RCC 7860 (cell line): ENCODE results near the gene CDH1.

Source experiments
- DNase-seq: peaks from one replicate; pipeline ENCODE4 v3.0.0-alpha.2; 2015; ENCODE audit warnings: low spot score
- FAIRE-seq: peaks from 2 replicates; lab custom pipeline; 2012; peaks lifted over from hg19 to GRCh38; lab: Jason Lieb, UNC

The CDH1 gene

GRCh38 chr16:68759062-68759461 lies 22.0 kb downstream of the CDH1 start:
- FAIRE-seq: no peak

DNA sequence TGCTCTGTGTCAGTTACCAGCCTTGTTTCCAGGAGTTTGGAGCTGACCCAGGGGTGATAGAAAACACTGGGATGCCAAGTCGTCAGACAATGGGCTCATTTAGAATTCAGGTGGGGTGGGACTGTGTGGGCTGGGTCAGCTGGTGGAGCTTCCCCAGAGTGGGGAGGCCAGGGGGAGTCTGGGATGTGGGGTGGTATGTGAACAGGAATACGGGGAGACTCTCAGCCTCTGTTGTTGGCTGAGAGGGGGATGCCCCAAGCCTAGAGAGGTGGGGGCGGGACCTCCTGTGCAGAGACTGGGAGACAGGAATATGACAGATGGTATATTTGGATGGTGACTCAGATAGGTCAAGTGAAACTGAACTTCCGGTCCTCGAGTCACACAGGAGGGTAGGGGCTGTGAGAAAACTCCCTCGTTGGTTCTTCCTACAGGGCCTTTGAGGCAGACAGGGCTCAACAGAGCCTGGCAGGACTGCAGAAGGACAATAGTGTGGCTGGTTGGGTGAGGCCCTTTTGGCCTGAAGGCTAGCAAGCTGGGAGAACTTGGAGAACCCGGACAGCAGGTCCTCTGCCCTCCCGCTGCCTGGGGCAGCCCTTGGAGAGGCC lies 23.7 kb downstream of the CDH1 start:
- DNase-seq (peak; percentile 66), FAIRE-seq (no peak)

More at GRCh38 chr16:68759062-68759461, 22.0 kb downstream of the CDH1 start:
- DNase-seq: no peak

GRCh38 chr16:68762996-68763756 lies 26.1 kb downstream of the CDH1 start:
- FAIRE-seq (no peak), DNase-seq (no peak)

- DNase-seq (no peak), FAIRE-seq (no peak)
Observed at GRCh38 chr16:68764862-68765261, 27.8 kb downstream of the CDH1 start.

DNA sequence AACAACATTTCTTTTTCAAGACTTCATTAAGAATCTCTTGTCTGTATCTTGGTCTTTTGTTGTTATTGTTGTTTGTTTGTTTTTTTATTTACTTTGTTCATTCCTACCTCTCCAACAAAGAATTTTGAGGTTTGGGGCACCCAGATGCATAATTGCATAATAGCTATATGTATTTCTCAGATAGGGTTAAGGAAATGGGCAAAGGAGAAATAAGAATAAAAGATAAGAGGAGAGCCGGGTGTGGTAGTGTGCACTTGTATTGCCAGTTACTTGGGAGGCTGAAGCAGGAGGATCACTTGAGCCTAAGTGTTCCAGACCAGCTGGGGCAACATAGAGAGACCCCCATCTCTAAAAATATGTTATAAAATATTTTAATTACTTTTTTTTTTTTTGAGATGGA lies 30.5 kb downstream of the CDH1 start:
- DNase-seq: no peak
- no peak for FAIRE-seq

GRCh38 chr16:68768175-68768574 lies 31.1 kb downstream of the CDH1 start:
- FAIRE-seq: no peak

GRCh38 chr16:68768771-68769170 lies 31.7 kb downstream of the CDH1 start:
- DNase-seq: no peak
- no peak for FAIRE-seq

More at GRCh38 chr16:68768175-68768574, 31.1 kb downstream of the CDH1 start:
- DNase-seq: no peak

DNA sequence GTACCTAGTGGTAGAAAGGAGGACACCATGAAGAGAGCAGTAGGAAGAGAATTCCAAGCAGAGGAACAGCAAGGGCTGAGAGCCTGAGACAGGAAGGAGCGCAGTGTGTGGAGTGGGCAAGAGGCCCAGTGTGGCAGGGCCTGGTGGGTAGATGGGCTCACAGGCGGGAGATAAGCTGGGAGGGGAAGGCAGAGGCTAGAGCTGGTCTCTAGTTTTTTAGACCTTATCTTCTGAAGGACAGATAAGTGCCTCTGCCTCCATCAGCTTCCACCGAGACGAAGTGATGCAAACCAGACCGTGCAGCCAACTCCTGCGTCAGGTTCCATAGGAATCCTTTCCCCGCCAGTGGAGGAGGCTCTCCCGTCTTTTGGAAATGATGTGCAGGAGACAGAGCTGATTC lies 33.6 kb downstream of the CDH1 start:
- no peak for DNase-seq
- FAIRE-seq: no peak

- FAIRE-seq: no peak
- no peak for DNase-seq
Observed at GRCh38 chr16:68772030-68772681, 35.1 kb downstream of the CDH1 start.

- FAIRE-seq: no peak
Observed at GRCh38 chr16:68772871-68773270, 35.8 kb downstream of the CDH1 start.

GRCh38 chr16:68774982-68775634 lies 38.0 kb downstream of the CDH1 start:
- DNase-seq: no peak
- FAIRE-seq: no peak

More at GRCh38 chr16:68772871-68773270, 35.8 kb downstream of the CDH1 start:
- no peak for DNase-seq

DNA sequence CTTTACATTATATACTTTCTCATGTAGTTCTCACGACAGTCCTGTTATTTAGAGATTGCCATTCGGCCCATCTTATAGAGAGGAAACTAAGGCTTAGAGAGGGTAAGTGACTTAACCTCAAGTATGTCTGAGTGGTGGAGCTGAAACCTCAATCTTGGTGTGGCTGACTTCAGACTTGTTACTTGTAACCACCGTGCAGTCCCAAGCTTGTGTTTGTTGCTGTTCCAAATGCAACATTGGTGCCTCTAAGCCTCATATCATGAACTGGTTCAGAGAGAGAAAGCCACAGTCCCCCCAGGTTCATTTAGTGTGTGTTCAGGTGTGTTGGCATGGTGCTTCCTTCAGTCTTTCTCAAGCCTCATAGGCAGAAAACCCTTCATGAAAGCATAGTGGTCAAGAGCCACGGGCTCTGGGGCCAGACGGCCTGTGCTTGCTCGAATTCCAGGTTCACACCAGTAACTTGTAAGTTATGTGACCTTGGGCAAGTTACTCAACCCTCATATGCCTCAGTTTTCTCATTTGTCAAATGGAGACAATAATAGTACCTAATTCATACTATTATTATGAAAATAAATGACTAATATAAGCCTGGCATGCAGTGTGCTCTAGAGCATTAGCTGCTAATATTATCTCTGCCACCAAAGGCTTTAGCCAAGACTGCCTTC lies 39.9 kb downstream of the CDH1 start:
- FAIRE-seq: no peak

GRCh38 chr16:68778551-68779231 lies 41.6 kb downstream of the CDH1 start:
- DNase-seq (no peak), FAIRE-seq (no peak)

More for the DNA sequence above, 39.9 kb downstream of the CDH1 start:
- DNase-seq: no peak

DNA sequence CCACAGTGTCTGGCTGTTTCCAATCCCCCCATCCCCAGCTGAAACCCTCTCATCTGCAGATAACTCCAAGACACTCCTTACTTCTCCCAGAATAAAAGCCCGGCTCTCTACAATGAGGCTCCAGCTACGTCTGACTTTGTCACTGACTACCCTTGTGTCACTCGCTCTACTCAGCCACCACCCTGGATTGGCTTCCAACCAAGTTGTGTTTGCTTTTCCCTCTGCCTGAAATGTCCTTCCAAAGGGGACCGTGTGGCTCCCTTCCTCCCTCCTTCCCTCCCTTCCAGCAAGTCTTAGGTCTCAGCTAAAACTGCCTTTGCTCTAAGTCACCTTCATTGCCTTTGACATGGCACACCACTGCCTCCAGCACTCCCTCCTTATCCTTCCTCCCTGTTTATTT lies 42.8 kb downstream of the CDH1 start:
- FAIRE-seq: no peak
- no peak for DNase-seq

DNA sequence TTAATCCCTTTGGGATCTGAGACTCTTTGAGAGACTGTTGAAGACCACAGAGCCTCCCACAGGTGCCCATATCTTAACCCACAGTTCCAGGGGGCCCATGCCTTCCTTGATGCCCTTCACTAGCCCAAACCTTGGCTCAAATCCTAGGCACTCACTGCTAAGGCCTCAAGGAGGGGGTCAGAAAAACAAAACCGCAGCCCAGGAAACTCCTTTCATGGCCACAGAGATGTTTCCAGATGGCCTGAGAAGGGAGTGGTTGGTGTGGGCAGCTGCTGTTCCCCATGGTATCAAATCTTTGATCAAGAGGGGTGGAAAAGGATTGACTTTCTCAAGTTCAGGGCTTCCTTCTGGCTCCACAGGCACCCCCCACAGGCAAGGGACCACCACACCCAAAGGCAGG lies 44.7 kb downstream of the CDH1 start:
- no peak for FAIRE-seq

DNA sequence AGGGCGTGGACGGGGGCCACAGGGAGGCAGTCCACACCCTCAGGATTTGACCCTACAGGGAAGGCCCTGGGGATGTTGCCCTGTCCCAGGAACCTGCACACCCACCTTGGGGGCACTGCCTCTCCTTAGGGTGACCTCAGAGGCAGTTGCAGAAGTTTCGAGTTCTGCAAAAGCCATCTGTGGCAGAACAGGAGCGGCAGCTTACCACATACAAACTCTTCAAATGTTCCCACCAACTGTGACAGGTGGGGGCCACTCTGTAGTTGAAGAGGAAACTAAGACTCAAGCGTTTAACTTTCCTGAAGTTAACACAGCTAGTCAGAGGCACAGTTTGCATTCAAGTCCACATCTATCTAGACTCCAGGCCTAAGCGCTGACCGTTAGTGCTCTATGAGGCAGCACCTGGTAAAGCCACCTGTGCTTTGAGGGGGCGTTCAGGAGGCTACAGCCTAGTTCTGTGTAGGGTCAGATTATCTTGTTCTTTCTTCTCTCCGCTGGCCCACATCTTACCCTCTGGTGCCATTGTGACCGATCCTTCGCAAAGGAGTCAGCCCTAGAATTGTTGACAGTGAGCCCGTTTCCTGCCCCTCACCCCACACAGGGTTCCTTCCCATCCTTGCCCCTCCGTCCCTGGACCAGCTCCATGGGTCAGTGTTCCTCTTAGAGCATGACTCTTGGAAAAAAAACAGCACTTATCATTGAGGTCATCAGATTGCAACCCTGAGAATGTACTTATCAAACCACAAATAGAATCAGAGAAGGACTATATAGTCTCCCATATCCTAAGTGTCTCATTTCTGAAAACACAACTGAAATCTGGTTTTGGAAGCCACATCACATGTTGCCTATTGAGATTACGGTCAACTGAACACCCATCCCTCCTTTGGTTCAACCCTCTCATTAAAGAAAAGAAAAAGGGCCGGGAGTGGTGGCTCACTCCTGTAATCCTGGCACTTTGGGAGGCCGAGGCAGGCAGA lies 45.4 kb downstream of the CDH1 start:
- no peak for FAIRE-seq
- peak; percentile 6 for DNase-seq

More for the DNA sequence above, 44.7 kb downstream of the CDH1 start:
- no peak for DNase-seq

GRCh38 chr16:68784226-68784625 lies 47.1 kb downstream of the CDH1 start:
- FAIRE-seq (no peak), DNase-seq (no peak)

DNA sequence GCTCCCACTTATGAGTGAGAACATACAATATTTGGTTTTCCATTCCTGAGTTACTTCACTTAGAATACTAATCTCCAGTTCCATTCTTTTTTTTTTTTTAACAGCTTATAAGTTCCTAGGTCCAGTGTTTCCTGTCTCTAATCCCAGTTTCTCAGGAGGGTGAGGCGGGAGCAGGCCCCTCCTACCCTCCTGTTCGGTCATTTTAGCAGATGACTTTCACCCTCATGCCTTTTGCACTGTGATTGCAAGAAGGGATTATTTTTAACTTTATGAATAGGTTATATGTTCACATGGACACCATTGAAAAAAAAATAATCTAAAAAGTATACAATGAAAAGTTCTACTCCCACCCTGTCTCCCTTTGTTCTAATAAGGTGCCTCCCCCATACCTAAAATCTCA lies 47.6 kb downstream of the CDH1 start:
- FAIRE-seq (no peak), DNase-seq (no peak)

- no peak for DNase-seq
- no peak for FAIRE-seq
Observed at GRCh38 chr16:68785715-68786114, 48.6 kb downstream of the CDH1 start.
